HG03139 (cell line): ENCODE data around the gene TTC33.
"Not testable (repeated sequence)": the region's sequence is repeated elsewhere in the genome, so short reads cannot be mapped to it uniquely, and the experiment has no call there.

ENCODE experiments used
- ATAC-seq: cut with Tn5 transposase; IDR thresholded peaks from one replicate; pipeline ENCODE4 v1.9.1; 2021; ENCODE audit not compliant: unreplicated experiment

The TTC33 gene

DNA sequence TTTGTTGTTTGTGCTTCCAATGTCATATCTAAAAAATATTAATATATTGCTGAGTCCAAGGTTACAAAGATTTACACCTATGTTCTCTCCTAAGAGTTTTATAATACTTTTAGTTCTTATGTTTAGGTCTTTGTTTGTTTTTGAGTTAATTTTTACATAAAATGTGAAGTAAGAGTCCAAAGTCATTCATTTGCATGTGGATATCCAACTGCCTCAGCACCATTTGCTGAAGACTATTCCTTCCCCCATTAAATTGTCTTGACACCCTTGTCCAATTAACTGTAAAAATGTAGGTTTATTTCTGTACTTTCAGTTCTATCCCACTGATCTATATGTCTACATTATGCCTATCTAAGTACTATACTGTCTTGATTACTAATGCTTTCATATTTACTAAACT, 35.7 kb downstream of the TTC33 start:
- no peak for ATAC-seq

DNA sequence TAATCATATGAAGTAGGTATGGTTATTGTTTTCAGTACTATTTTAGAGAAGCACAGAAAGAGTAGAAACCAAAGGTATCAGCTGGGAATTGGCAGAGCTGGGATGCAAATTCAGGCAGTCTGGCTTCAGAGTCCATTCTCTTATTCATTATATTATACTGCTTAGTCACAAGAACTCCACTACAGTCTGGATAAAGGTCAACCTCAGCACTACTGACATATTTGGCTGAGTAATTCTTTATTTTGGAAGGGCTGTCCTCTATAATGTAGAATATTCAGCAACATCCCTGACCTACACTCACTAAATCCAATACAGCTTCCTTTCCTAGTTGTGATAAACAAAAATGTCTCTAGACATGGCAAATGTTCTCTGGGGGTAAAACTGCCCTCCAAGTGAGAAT, 38.5 kb downstream of the TTC33 start:
- no peak for ATAC-seq

GRCh38 chr5:40716590-40716989, 39.2 kb downstream of the TTC33 start:
- ATAC-seq, result no peak

- ATAC-seq, result no peak
Observed at GRCh38 chr5:40716000-40716399, 39.8 kb downstream of the TTC33 start.

GRCh38 chr5:40714001-40714400, 41.8 kb downstream of the TTC33 start:
- ATAC-seq, result no peak

- not testable (repeated sequence) for ATAC-seq
Observed at GRCh38 chr5:40710575-40710974, 45.2 kb downstream of the TTC33 start.

- ATAC-seq, result not testable (repeated sequence)
Observed at GRCh38 chr5:40705484-40705883, 50.3 kb downstream of the TTC33 start.

DNA sequence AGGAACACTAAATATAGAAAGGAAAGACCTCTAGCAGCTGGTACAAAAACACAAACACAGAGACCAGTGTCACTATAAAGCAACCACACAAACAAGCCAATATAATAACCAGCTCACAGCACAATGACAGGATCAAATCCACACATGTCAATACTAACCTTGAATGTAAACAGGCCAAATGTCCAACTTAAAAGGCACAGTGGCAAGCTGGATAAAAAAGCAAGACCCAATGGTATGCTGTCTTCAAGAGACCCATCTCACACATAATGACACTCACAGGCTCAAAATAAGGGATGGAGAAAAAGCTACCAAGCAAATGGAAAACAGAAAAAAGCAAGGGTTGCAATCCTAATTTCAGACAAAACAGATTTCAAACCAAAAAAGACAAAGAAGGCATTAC, 53.7 kb downstream of the TTC33 start:
- not testable (repeated sequence) for ATAC-seq

DNA sequence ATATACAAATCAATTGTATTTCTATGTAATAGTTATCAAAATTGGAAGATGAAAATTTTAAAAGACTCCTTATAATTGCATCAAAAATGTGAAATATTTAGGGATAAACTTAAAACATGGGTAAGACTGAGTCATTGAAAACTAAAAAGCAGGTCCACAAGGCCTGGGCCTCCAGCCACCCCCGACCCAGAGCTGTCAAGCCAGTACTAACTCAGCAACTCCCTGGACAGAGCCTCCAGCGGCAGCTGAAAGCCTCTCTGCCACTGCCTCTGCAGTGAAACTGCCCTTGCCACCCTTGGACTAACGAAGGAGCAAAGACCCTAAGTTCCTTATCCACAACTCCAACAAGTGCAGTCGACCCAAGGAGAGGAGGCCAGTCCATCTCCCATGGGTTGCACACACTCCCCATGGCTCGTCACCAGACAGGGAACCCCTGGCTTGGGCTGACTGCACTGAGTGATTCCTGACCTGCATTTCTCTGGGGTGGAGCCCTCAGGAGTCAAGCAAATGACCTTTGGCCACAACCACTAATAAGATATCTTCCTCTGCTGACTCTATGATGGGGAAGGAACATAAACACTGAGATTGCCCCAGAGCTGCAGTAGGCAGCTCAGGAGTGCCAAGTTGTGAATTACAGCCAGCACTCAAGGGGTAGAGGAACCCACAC, 55.5 kb downstream of the TTC33 start:
- no peak for ATAC-seq

DNA sequence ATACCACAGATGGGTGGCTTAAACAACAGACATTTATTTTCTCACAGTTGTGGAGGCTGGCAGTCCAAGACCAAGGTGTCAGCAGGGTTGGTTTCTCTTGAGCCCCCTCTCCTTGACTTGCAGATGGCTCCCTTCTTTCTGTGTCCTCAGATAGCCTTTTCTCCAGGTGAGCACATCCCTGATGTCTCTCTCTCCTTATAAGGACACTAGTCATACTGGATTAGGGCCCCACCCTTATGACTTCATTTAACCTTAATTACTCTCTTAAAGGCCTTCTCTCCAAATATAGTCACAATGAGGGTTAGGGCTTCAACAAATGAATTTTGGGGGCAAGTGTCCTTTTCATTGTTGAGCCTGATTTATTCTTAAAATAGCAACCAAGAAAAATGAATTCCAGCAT, 61.3 kb downstream of the TTC33 start:
- no peak for ATAC-seq

GRCh38 chr5:40691894-40692293, 63.9 kb downstream of the TTC33 start:
- ATAC-seq, result no peak

DNA sequence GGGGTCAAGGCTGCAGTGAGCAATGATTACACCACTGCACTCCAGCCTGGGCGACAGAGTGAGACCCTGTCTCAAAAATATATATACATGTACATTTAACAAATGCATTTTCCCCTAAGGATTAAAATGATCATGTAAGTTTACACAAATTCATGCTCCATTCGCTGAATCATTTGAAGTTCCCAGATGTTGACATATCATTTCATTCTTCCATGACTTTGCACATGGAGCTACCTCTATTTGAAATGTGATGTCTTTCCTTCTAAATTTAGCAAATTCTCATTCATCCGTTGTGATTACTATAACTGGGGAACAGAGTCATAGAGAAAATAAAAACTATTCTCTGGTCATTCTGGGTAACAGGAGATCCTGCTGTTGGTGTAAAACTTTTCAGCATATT, 65.5 kb downstream of the TTC33 start:
- no peak for ATAC-seq

DNA sequence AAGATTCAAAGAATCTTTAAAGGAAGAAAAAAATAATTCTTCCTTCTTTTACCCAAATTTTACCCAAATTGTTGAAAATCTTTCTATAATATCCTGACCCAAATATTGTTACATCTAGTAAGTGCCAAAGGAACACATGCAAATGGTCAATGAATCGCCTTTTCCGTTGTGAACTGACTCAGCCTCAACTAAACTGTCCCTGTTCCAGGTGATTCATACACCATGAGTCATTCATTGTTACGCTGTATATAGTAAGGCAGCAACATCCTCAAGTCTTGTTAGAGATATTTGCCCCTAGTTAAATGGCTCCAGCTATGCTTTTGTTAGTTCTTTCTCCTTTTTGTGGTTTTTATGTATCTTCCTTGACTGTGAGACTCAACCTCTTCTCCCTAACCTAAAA, 66.3 kb downstream of the TTC33 start:
- peak; percentile 54 for ATAC-seq

GRCh38 chr5:40688996-40689395, 66.8 kb downstream of the TTC33 start:
- no peak for ATAC-seq

GRCh38 chr5:40688127-40688761, 67.5 kb downstream of the TTC33 start:
- peak; percentile 84 for ATAC-seq

GRCh38 chr5:40687321-40687720, 68.4 kb downstream of the TTC33 start:
- ATAC-seq, result no peak

GRCh38 chr5:40685976-40686486, 69.7 kb downstream of the TTC33 start:
- no peak for ATAC-seq

DNA sequence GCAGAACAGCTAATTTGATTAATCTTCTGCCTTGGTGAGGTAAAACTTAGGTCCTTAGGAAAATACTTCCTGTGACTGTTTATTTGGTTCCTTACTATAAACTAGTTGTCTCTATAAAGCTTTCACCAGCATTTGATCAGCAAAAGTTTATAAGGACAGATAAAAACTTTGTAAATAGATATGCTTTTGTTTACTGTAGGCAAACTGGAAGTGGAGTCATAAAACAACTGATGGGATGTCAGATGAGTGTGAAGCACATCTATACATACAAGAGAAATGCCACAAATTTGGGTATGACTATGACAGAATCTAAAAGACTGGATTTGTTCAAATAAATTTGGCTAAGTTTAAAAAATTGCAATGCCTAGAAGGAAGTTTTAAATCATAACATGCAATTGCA, 70.6 kb downstream of the TTC33 start:
- ATAC-seq, result no peak

DNA sequence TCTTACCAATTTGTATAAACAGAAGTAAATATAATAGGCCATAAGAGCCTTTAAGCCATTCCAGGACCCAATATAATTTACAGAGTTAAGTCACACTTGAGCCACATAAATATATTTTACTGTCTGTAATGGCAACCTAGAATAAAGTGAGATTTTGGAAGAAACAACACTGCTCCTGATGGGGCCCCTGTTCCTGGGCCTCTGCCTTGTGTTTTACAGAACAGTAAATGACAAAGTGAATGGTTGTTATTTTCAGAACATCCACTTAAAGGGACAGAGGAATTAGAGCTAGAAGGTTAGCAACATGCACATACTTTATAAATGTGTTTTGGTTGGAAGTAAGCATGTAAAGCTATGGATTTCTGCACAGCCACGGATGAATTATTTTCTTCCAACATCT, 72.5 kb downstream of the TTC33 start:
- ATAC-seq, result no peak

GRCh38 chr5:40682154-40683017, 73.4 kb downstream of the TTC33 start:
- no peak for ATAC-seq

DNA sequence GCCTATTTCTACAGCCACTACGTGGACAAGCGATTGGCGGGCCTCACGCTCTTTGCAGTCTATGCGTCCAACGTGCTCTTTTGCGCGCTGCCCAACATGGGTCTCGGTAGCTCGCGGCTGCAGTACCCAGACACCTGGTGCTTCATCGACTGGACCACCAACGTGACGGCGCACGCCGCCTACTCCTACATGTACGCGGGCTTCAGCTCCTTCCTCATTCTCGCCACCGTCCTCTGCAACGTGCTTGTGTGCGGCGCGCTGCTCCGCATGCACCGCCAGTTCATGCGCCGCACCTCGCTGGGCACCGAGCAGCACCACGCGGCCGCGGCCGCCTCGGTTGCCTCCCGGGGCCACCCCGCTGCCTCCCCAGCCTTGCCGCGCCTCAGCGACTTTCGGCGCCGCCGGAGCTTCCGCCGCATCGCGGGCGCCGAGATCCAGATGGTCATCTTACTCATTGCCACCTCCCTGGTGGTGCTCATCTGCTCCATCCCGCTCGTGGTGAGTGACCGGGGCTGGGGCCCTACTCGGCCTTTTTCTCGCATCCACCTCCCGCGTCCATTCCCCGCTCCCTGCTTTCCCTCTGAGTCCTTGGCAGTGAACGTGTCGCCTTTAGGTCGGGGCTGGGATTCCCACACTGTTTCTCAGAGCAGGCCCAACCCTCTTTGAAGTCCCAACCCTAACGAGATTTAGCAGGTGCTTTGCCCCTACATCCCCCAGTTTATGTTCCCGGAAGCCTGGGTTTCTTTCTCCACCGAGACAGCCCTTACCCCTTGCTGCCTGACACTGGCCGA, 74.2 kb downstream of the TTC33 start:
- no peak for ATAC-seq
